NCI-H69 (cell line): ENCODE data around the gene GRID2IP.

Experiments used
- DNase-seq: peaks from one replicate; lab custom pipeline; 2025; lab: John Stamatoyannopoulos, UW

The GRID2IP gene

DNA sequence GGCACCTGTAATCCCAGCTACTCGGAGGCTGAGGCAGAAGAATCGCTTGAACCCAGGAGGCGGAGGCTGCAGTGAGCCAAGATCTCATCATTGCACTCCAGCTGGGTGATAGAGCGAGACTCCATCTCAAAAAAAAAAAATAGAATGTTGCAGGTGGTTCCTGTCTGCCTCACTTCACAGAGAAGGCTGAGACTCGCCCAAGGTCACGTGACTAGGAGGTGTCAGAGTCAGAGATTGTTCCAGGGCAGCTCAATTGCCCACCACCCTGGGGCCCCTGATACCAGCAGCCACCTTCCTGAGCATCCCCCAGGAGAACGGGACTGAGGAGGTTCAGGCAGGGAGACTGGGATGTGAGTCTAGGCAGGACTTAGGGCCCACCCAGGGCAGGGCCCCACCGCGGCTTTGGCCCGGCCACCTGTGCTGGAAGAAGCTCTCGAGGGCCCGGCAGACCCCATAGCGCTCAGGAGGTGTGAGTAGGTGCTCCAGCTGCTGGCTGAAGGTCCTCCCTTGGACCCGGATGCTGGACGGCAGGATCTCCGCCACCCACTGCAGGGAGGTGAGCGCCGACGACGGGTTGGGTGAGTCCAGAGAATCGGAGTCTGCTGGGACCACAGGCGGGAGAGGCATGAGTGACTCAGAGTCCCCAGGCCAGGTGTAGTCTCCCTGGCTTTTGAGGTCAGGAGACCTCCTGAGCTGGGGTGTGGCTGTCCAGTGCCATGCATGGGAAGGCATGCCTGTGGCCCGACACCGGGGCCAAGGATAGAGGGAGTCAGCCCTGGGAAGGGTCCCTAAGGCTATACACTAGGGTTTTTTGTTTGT is 30.9 kb downstream of the GRID2IP start:
- DNase-seq, result no peak

- DNase-seq, result peak; percentile 92
Measured at GRCh38 chr7:6516387-6516983, 34.8 kb downstream of the GRID2IP start.

DNA sequence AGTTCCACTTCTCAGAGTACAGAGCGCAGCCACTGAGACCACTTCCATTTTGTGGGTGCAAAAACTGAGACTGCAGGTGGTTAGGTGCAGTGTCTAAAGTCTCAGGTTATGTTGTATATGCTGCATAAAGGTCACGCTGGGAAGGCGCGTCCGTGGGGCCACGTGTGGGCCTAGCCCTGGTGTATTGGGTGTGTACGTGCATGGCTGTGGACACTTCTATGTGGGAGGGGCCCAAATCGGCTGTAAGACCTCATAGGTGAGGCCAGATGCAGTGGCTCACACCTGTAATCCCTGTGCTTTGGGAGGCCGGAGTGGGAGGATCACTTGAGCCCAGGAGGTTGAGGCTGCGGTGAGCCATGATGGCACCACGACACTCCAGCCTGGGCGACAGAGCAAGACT is 37.7 kb downstream of the GRID2IP start:
- DNase-seq, result no peak

GRCh38 chr7:6512892-6513291 is 38.4 kb downstream of the GRID2IP start:
- no peak for DNase-seq

DNA sequence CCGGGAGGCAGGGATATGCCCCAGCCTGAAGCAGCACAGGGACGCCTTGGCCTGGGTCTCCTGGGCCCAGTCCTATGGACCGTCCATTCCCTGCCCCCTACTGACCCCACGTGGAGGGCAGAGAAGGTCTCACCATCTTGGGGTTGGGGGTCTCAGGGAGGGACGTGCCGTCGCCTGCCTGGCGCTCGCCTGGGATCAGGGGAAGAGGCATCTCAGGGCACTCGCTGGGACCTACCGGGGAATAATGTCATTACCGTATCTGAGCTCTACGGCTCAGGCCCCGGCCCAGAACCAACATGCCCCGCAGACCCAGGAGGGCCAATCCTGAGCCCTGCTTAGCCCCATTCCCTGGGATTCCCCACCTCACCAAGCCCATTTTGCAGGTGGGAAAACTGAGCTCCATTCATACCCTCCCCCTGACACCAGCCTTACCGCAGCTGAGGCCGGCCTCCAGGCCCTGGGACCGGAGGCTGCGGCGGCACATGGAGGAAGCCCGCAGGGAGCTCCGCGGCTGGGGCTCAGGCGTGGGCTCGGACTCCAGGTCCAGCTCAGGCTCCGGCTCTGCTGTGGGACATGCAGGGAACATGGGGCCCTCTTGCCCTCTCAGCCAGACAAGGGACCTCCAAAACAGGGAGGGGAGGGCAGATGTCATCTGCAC is 40.7 kb downstream of the GRID2IP start:
- no peak for DNase-seq

GRCh38 chr7:6508950-6509349 is 42.3 kb downstream of the GRID2IP start:
- no peak for DNase-seq

DNA sequence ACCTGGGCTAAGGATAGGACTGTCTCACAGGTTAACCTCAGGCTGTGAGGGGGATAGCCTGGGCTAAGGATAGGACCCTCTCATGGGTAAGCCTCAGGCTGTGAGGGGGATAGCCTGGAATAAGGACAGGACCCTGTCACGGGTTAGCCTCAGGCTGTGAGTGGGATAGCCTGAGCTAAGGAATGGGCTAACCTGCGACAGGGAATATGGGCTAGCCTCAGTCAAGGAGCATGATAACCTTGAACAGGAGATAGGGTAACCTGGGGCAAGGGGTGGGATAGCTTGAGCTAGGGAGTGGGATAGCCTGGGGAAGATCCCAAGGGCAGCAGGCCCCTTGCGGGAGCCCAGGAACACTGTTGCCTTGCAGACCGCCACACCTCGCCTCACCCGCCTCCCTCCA is 42.7 kb downstream of the GRID2IP start:
- no peak for DNase-seq

DNA sequence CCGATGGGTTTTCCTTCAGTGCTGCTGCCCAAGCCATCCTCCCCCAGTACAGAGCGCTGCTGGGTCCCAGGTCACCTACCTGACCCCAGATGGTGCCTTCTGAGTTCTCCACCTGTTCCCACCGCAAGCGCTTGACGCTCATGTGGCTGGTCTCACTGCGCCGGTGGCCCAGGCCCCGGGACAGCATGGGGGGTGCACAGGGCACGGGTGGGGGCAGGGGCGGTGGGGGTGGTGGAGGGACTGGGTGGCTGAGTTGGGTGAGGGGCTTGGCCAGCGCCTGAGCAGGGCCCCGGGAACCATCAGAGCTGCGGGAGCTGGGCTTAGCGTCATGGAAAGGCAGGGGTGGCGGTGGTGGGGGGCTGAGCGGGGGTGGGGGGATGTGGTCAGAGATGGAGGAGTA is 43.4 kb downstream of the GRID2IP start:
- no peak for DNase-seq

DNA sequence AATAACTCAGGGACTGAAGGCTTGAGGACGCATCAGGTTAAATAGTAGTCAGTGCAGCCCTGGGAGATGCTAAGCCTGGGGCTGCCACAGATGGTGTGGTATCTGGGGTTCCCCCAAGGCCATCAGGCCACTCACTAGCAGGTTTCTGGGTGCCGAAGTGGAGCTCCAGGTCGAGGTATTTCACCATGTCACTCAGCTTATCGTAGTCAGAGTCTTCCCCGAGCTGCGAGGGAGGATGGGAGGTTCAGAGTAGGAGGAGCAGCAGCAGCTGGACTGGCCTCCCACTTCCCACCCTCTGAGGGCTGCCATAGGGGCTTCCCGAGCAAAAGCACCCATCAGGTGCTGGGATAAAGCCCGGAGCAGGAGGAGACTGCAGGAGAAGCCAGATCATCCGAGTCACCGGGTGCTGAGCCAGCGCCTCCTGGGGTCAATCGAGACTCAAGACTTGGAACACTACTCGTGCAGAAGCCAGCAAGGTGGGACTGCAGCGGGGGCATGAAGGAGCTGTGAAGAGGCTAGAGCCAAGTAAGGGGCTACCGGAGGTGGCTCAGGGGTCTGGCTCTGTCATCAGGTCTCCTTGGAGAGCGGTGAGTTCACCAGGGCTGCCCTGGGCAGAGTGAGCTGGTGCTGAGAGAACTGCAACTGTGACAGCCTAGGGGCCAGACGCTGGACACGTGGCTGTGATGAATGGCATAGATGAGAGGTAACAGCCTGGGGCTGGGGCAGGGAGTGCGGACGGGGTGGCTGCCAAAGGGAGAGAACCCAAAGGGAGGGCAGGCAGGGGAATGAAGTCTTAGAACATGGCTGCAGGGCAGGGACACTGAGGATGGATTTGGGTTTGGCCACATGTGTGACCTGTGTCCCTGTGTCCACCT is 45.3 kb downstream of the GRID2IP start:
- DNase-seq, result peak; percentile 29

- DNase-seq, result no peak
Measured at GRCh38 chr7:6504996-6505395, 46.3 kb downstream of the GRID2IP start.

GRCh38 chr7:6502886-6503285 is 48.4 kb downstream of the GRID2IP start:
- no peak for DNase-seq

DNA sequence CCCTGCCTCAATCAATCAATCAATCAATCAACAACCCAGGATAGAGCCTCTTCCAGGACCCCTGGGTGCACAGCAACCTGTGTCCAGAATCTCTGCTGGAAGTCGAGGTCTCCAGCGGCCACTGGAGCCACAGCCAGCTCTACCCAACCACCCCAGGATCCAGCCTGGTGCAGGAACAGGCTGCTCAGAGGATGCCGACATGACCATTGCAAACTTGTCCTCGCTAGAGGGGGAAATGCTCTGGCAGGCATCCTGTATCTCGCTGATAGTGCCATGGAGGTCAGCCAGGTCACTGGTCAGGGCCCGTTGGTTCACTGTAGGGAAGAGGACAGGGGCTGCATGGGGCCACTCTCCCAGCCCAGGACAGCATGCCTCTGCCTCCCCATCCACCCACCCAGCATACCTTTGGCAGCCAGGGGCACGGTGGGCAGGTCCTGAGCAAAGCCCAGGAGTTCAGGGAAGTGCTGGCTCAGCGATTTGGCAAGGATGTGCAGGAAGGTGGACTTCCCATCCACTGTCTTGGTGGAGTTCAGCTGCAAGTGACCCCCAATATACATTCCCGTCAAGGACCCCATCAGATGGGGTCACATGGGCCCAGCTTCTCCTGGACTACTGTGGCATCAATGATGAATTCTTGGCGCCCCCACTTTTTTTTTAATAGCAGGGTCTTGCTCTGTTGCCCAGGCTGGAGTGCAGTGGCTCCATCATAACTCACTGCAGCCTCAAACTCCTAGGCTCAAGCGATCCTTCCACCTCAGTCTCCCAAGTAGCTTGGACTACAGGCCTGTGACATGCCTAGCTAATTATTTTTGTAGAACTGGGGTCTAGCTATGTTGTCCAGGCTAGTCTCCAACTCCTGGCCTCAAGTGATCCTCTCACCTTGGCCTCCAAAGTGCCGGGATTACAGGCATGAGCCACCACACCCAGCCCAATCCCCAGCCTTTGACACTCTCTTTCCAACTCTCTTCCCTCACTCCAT is 49.4 kb downstream of the GRID2IP start:
- no peak for DNase-seq

- DNase-seq, result no peak
Measured at GRCh38 chr7:6500691-6501090, 50.6 kb downstream of the GRID2IP start.

- DNase-seq, result no peak
Measured at GRCh38 chr7:6497994-6498393, 53.3 kb downstream of the GRID2IP start.

DNA sequence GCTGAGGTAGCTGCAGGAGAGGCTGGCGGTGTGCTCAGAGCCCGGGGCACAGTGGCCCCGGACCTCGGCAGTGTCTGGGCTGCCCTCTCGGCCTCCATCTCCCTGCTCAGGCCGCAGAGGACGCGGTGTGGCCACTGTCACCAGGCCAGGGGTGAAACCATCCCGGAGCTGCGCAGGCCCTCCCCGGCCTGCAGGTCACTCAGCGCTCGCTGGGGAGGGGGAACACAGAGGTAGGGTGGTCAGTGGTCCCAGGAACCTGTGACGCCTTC is 53.7 kb downstream of the GRID2IP start:
- DNase-seq, result no peak

GRCh38 chr7:6496842-6497636 is 54.2 kb downstream of the GRID2IP start:
- peak; percentile 25 for DNase-seq

DNA sequence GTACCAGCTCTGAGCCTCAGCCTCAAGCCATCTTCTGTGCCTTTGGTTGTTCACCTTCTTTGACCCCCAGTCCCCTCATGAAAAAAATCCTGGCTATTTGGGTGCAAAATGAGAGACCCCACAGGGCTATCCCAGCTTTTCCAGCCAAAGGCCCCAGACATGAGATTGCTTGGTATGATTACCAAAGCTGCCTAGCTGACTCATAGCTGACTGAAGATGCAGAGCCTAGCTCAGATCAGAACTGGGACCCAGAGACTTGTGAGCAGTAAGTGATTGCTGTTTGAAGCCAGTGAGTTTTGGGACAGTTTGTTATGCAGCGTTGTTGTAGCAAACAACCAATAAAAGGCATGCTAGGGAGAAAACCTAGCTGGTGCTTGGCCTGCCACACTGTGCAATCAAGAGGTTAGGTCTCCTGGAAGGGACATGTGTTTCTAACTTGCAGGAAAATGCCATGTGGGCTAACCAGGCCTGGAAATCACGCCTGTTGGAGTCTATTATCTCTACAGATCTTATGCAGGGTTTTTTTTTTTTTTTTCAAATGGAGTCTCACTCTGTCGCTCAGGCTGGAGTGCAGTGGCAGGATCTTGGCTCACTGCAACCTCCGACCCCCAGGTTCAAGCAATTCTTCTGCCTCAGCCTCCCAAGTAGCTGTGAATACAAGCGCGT is 55.5 kb downstream of the GRID2IP start:
- no peak for DNase-seq

DNA sequence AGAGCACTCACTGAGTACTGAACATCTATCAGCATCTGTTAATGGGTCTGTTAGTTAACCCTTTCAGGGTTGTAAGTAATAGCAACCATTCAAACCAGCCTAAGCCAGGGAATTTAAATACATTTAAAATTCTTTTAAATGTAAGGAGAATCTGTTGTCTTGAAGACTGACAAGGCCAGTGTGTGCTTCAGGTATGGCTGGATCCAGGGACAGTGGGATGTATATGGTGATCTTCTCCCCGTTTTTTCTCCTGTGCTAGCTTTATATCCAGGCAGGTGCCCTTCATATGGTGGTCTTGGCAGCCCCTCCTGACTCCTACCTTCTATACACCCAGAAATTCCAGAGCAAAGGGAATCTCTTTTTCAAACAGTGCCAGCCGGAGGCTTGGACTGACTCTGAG is 56.9 kb downstream of the GRID2IP start:
- DNase-seq, result no peak

- DNase-seq, result no peak
Measured at GRCh38 chr7:6491194-6491593, 60.1 kb downstream of the GRID2IP start.

DNA sequence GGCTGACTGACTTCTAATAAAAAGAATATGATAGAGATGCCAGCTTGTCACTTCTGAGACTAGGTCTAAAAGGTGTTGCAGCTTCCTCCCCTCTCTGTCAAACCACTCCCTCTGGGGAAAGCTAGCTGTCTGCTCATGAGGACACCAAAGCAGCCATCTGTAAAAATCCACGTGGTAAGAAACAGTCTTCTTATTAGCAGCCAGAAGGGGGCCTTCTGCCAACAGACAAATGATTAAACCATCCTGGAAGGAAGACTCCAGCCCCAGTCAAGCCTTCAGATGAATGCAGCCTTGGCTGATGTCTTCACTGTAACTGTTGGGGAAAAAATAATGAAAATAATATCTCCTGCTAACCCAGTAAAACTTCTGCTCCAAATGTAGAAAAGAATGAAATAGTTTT is 61.6 kb downstream of the GRID2IP start:
- peak; percentile 20 for DNase-seq
